ENCODE results near the gene SHKBP1. TPM values are rescaled to one million over a fixed set of nuclear protein-coding genes. Genes with fewer than 3 reads are reported as not detected.

Gene SHKBP1
- total and polyA plus RNA-seq, 4 donors: 10.1 to 22.9 (median 15.4) TPM

- Histone ChIP-seq H3K9ac (ENCODE audit: low read depth in 1 of 2, low read length in 2 of 2) (no peak overlapping the region), H3K4me3 (ENCODE audit: low read depth in 1 of 3, low read length in 3 of 3) (peak overlapping the region in 1 of 3 donors; percentile 23), H3K27me3 (ENCODE audit: control insufficient read depth in 4 of 4, insufficient read depth in 4 of 4, low read length in 3 of 4) (peaks cover 0 to 4% (median 3%) of the 10 kb centered on the region in 4 donors), H3K4me1 (ENCODE audit: control insufficient read depth in 4 of 4, insufficient read depth in 4 of 4, low read length in 3 of 4) (peaks cover 2 to 6% (median 3%) of the 10 kb centered on the region in 4 donors), H3K9me3 (ENCODE audit: control insufficient read depth in 4 of 4, low read length in 3 of 4) (no peaks in the 10 kb centered on the region), H3K36me3 (ENCODE audit: control insufficient read depth in 4 of 4, insufficient read depth in 3 of 4, low read depth in 1 of 4, low read length in 3 of 4) (no peaks in the 10 kb centered on the region), H3K27ac (ENCODE audit: low read depth in 1 of 2, low read length in 2 of 2) (no peak overlapping the region)
- no peak for TF ChIP-seq YY1 (IDR thresholded peaks at IDR 0.05)
- TF ChIP-seq EGR1 (IDR thresholded peaks at IDR 0.05; ENCODE audit: low read depth in 2 of 2): no peak
- no peak for TF ChIP-seq TAF1 (conservative IDR thresholded peaks at IDR 0.05)
- no peak for TF ChIP-seq SP1 (IDR thresholded peaks at IDR 0.05)
- no peak for DNase-seq (ENCODE audit: low spot score)
- 9% methylated on average over 70 of the region's 70 CpGs for WGBS
Observed at GRCh38 chr19:40567750-40568494, 8.8 kb upstream of the SHKBP1 start.

GRCh38 chr19:40570313-40571004 is 6.2 kb upstream of the SHKBP1 start:
- Histone ChIP-seq H3K27ac (ENCODE audit: low read depth in 1 of 2, low read length in 2 of 2) (no peak overlapping the region), H3K4me3 (ENCODE audit: low read depth in 1 of 3, low read length in 3 of 3) (peak overlapping the region in 1 of 3 donors; percentile 37)

More at GRCh38 chr19:40570313-40571004, 6.2 kb upstream of the SHKBP1 start:
- DNase-seq (ENCODE audit: low spot score): peak; percentile 93
- TF ChIP-seq MAX (IDR thresholded peaks at IDR 0.05) (peak; percentile 51), GABPA (IDR thresholded peaks at IDR 0.05 in 1 of 2, conservative IDR thresholded peaks at IDR 0.05 in 1 of 2) (peak in 1 of 2 donors; percentile 8), FOXA1 (IDR thresholded peaks at IDR 0.05) (peak; percentile 68), RXRA (IDR thresholded peaks at IDR 0.05) (no peak), CTCF (IDR thresholded peaks at IDR 0.05; ENCODE audit: low read depth, low read length, missing input control) (peak; percentile 37), REST (IDR thresholded peaks at IDR 0.05) (no peak), NR2F2 (IDR thresholded peaks at IDR 0.05) (no peak), RAD21 (IDR thresholded peaks at IDR 0.05) (no peak), EGR1 (IDR thresholded peaks at IDR 0.05; ENCODE audit: low read depth in 2 of 2) (peak; percentile 89 to 94), SP1 (IDR thresholded peaks at IDR 0.05) (peak; percentile 86), HNF4A (conservative IDR thresholded peaks at IDR 0.05) (no peak), TAF1 (conservative IDR thresholded peaks at IDR 0.05) (no peak), YY1 (IDR thresholded peaks at IDR 0.05) (peak; percentile 43), FOXA2 (IDR thresholded peaks at IDR 0.05) (peak; percentile 63), HNF4G (IDR thresholded peaks at IDR 0.05) (no peak)
- no peaks in the 10 kb centered on the region for H3K36me3 ChIP-seq (ENCODE audit: control insufficient read depth in 4 of 4, insufficient read depth in 3 of 4, low read depth in 1 of 4, low read length in 3 of 4)
- no peaks in the 10 kb centered on the region for H3K9me3 ChIP-seq (ENCODE audit: control insufficient read depth in 4 of 4, low read length in 3 of 4)
- H3K9ac ChIP-seq (ENCODE audit: low read depth in 1 of 2, low read length in 2 of 2): no peak overlapping the region
- H3K27me3 ChIP-seq (ENCODE audit: control insufficient read depth in 4 of 4, insufficient read depth in 4 of 4, low read length in 3 of 4): peaks cover 0 to 4% (median 2%) of the 10 kb centered on the region in 4 donors
- WGBS: 2% methylated on average over 53 of the region's 53 CpGs
- H3K4me1 ChIP-seq (ENCODE audit: control insufficient read depth in 4 of 4, insufficient read depth in 4 of 4, low read length in 3 of 4): peaks cover 2 to 6% (median 3%) of the 10 kb centered on the region in 4 donors
